WERI-Rb-1 (cell line): ENCODE data around the gene TRMT2A.

Experiments
- DNase-seq: peaks from one replicate; pipeline ENCODE4 v3.0.0-alpha.2; 2020
- H3K27ac ChIP-seq: fragments of 250-450 bp; sonication (Bioruptor Pico); 2 replicates; pipeline ENCODE4 v1.5.1; 2020; ENCODE audit warnings: mild to moderate bottlenecking, moderate library complexity
- H3K27me3 ChIP-seq: fragments of 250-450 bp; sonication (Bioruptor Pico); 2 replicates; pipeline ENCODE4 v1.5.1; 2021; ENCODE audit warnings: mild to moderate bottlenecking, low read depth, moderate library complexity; ENCODE audit not compliant: insufficient read depth, severe bottlenecking
- H3K36me3 ChIP-seq: fragments of 250-450 bp; sonication (Bioruptor Pico); 2 replicates; pipeline ENCODE4 v1.5.1; 2020; ENCODE audit warnings: mild to moderate bottlenecking, moderate library complexity
- H3K4me3 ChIP-seq: 2 replicates; pipeline ENCODE4 v1.5.1; 2011; ENCODE audit warnings: low read depth, mild to moderate bottlenecking, control low read depth, low read length
- H3K9me3 ChIP-seq: fragments of 250-450 bp; sonication (Bioruptor Pico); 2 replicates; pipeline ENCODE4 v1.5.1; 2021; ENCODE audit warnings: mild to moderate bottlenecking, moderate library complexity; ENCODE audit not compliant: severe bottlenecking
- TF ChIP-seq, protein P1 (sequence below): IDR thresholded peaks from 2 replicates; pipeline ENCODE4 v1.5.1; 2011; ENCODE audit warnings: low read depth, mild to moderate bottlenecking, control low read depth, inconsistent platforms, low read length

Gene TRMT2A

DNA sequence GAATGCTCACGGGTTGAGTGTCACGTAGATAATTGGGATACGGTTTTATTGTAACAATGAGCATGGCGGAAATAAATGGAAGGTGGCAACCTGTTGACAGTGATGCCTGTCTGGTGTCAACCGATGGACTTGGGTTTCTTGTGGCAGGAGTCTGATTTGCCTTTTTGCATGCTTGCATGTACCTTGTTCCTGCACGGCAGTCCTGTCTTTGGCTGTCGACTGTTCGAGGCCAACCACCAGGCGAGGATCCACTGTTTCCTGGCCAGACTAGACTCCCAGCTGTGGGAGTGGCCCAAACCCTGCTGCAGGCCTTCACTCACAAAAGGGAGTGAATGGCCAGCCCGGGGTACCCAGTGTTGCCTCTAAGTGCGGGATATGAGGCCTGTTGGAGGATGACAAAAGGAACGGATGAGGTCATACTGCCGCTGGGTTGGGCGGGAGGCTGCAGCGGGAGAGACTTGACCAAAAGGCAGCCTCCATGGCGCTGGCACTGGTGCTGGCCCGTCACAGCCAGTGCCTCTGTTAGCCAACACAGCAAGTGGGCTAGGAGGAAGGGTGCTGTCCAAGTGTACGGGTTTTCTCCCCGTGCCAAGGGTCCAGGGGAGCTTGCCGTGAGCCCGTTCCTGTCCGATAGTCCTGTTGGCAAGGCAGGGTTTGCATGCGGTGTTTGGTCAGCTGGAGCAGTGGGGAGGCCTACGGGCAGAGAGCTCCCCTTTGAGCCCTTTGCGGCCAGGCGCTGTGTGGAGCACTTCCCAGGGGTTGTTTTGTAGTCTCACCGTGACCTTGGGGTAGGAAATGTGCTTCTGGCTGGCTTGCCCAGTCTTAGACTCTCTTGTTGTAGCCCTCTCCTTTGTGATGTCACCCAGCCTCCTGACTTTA is 36.0 kb downstream of the TRMT2A start:
- H3K27ac ChIP-seq: peak overlapping the region; percentile 96
- DNase-seq: peak; percentile 20
- H3K9me3 ChIP-seq: no peaks in the 10 kb centered on the region
- H3K4me3 ChIP-seq: peak overlapping the region; percentile 99
- TF ChIP-seq, protein P1, sequence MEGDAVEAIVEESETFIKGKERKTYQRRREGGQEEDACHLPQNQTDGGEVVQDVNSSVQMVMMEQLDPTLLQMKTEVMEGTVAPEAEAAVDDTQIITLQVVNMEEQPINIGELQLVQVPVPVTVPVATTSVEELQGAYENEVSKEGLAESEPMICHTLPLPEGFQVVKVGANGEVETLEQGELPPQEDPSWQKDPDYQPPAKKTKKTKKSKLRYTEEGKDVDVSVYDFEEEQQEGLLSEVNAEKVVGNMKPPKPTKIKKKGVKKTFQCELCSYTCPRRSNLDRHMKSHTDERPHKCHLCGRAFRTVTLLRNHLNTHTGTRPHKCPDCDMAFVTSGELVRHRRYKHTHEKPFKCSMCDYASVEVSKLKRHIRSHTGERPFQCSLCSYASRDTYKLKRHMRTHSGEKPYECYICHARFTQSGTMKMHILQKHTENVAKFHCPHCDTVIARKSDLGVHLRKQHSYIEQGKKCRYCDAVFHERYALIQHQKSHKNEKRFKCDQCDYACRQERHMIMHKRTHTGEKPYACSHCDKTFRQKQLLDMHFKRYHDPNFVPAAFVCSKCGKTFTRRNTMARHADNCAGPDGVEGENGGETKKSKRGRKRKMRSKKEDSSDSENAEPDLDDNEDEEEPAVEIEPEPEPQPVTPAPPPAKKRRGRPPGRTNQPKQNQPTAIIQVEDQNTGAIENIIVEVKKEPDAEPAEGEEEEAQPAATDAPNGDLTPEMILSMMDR: no peak
- no peaks in the 10 kb centered on the region for H3K27me3 ChIP-seq
- peaks cover 50% of the 10 kb centered on the region for H3K36me3 ChIP-seq

DNA sequence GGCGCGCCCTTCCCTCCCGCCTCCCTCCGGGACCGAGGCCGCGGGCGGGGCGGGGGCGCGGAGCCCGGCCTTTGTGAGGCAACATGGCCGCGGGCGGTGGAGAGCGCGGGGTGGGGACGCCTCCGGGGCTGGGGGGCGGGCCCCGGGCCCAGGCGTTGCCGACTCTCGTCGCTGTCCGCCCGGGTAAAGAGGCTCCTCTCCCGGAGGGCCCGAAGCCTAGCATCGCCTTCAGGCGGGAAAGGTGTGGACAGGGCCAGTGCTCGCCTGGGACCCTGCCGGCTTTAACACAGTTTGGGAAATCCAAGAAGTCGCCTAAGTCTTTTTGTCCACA is 36.6 kb downstream of the TRMT2A start:
- TF ChIP-seq, protein P1: no peak
- Histone ChIP-seq H3K4me3 (peak overlapping the region; percentile 99), H3K27ac (peak overlapping the region; percentile 96), H3K27me3 (no peaks in the 10 kb centered on the region), H3K36me3 (peaks cover 44% of the 10 kb centered on the region), H3K9me3 (no peaks in the 10 kb centered on the region)
- peak; percentile 61 for DNase-seq

DNA sequence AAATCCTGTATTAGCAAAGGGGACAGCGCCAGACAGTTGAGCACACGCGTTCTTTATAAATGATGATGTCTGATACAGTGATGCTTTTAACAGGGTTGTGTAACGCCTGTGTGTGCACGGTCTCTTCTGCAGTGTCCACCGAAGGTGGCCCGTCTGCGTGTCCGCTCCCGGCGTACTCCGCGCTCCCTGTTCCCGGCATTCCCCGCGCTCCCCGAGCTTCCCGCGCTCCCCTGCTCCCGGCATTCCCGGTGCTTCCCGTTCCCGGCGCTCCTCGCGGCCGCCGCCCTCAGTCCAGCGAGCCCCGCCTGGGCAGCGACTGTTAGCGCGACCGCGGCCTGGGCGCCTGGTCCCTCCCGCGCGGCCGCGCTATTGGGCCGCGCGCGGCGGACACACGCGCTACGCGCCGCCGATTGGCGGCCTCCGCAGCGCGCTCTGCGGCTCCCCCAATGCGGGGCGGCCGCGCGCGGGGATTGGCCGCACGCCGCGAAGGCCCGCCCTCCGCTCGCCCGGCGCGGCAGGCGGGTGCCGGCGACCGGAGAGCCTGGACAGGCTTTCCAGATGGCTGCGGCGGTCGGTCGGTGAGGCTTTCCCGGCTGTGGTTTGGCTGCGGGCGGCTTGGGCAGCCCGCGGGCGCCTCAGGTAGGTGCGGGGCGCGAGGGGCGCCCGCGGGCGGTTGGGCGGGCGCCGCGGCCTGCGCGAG is 37.1 kb downstream of the TRMT2A start, which contains the start of gene DGCR8:
TSS of gene DGCR8 (plus strand) at position 497 of the 700 bp plus-strand sequence. CDS start 5,723 bp downstream, outside the sequence.
- H3K9me3 ChIP-seq: no peaks in the 10 kb centered on the region
- TF ChIP-seq, protein P1: no peak
- DNase-seq: peak; percentile 96
- H3K27ac ChIP-seq: peak within 1 kb of the TSS; percentile 96
- H3K36me3 ChIP-seq: peaks cover 40% of the 10 kb centered on the region
- peak within 1 kb of the TSS; percentile 99 for H3K4me3 ChIP-seq
- H3K27me3 ChIP-seq: no peaks in the 10 kb centered on the region

DNA sequence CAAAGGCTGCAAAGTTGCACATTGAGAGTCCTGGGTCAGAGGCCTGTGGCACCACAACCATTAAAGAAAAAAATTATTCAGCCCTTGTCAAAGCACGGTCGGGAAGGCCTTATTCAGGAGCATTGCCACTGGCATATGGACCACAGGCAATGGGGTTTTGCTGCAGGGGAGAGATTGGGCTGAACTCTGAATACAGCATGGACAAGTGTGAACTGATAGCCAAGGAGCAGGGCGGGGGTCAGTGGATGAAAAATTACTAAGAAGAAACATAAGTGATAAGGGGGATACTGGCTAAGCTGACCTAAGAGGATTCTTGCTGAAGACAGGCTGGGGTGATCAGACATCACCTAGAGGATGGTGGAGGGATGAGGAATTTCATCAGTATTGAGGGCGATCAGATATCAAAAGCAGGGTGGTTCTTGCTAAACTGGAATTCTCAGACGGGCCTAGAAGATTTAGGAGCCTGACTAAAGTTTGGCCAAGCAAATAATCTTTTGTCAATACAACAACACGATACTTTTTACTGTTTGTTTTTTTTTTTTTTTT is 40.3 kb downstream of the TRMT2A start:
- DNase-seq: no peak
- Histone ChIP-seq H3K4me3 (no peak overlapping the region), H3K36me3 (peaks cover 11% of the 10 kb centered on the region), H3K27me3 (no peaks in the 10 kb centered on the region), H3K27ac (peak overlapping the region; percentile 34), H3K9me3 (no peaks in the 10 kb centered on the region)
- TF ChIP-seq, protein P1: no peak

DNA sequence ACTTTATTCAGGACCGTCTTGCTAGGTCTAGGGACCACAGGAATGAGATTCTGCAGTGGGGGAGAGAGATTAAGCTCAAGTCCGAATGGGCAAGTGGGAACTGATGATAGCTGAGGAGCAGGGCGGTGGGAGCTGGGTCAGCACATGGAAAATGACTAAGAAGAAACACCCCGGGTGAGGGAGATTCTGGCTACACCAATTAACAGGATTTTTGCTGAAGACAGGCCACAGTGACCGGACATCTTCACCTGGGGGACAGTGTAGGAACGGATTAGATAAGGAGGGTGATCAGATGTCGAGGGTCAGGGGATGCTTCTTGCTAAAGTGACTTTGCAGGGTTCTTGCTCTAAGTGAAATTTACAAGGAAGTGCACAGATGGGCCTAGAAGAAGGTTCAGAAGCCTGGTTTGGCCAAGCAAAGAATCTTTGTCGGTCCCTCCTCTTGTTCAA is 45.5 kb downstream of the TRMT2A start:
- H3K4me3 ChIP-seq: no peak overlapping the region
- TF ChIP-seq, protein P1: no peak
- no peak overlapping the region for H3K27ac ChIP-seq
- H3K36me3 ChIP-seq: no peaks in the 10 kb centered on the region
- no peaks in the 10 kb centered on the region for H3K27me3 ChIP-seq
- no peaks in the 10 kb centered on the region for H3K9me3 ChIP-seq
- no peak for DNase-seq
